ENCODE measurements around the gene STAP1.
"Not testable (repeated sequence)": the region's sequence is repeated elsewhere in the genome, so short reads cannot be mapped to it uniquely, and the experiment has no call there.

Gene STAP1

DNA sequence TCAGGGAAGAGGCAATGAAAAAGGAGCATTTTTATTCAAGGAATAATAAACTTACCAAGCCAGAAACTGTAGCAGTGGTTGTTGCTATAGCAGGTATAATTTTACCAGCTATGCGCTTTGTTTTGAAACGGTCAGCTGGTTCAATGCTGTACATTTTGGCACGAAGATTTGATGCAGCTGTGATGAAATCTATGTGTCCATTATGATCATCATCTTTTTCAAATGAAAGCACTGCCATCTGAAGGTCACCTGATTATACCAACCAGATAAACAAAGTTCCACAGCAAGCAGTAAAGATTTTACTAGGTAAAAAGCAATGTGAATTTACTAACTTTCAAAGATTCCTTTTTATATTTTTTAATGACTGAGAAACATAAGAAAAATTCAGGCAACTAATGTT lies 66.4 kb downstream of the STAP1 start:
- no peak for DNase-seq (ENCODE audit: low read depth in 2 of 2)

DNA sequence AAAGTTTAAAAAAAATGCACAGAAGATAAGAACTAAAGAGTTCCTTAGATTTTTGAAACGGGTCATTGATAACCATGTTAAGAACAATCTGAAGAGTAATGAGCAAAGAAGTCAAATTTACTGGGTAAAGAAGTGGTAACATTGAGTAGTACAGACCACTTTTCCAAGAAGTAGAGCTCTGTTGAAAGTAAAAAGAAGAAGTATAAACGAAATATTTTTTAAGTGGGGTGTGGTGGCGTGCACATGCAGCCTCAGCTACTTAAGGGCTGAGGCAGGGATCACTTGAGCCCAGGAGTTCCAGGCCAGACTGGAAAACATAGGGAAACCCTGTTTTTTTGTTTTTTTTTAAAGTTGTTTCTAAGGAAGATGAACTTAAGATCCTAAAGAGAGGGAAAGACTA lies 74.0 kb downstream of the STAP1 start:
- DNase-seq (ENCODE audit: low read depth in 2 of 2): no peak

DNA sequence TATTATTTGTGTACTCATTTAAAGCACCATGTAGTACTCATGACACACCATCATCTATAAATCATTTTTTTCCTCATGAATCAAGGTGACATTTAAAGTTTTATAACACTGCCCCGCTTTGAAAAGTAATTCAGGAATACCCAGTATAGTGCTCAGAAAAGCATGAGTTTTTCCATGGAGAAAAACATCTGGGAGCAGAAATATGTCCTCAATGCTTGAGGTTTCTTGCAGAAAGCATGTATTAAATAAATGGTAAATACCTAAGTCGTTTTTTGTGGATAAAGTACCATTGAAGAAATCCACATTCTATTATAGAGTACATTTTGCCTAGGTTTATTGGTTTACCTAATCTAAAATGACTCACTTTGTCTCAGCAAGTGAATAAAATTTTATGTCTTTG lies 76.2 kb downstream of the STAP1 start:
- no peak for DNase-seq (ENCODE audit: low read depth in 2 of 2)

DNA sequence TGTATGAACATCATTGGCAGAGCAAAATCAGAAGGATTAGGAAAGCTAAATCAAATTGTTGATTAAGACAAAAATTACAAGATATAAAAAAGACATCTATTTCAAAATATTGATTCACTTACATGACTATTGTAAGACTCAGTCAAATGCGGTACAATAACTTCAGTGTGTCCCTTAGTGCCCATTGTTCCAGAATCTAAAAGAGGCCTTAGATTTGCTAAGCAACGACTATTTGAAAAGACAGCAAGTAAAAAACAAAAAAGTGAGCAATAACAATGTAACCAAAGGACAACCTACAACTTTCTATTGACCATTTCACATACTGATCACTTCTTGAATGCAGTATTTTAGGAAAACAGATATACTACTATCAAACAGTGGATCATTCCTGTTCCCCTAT lies 76.8 kb downstream of the STAP1 start:
- DNase-seq (ENCODE audit: low read depth in 2 of 2): no peak

DNA sequence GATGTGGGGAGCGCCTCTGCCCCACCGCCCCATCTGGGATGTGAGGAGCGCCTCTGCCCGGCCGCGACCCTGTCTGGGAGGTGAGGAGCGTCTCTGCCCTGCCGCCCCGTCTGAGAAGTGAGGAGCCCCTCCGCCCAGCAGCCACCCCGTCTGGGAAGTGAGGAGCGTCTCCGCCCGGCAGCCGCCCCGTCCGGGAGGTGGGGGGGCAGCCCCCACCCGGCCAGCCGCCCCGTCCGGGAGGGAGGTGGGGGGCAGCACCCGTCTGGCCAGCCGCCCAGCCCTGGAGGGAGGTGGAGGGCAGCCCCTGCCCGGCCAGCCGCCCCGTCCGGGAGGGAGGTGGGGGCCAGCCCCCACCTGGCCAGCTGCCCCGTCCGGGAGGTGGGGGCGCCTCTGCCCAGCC lies 78.5 kb downstream of the STAP1 start:
- not testable (repeated sequence) for DNase-seq (ENCODE audit: low read depth in 2 of 2)

DNA sequence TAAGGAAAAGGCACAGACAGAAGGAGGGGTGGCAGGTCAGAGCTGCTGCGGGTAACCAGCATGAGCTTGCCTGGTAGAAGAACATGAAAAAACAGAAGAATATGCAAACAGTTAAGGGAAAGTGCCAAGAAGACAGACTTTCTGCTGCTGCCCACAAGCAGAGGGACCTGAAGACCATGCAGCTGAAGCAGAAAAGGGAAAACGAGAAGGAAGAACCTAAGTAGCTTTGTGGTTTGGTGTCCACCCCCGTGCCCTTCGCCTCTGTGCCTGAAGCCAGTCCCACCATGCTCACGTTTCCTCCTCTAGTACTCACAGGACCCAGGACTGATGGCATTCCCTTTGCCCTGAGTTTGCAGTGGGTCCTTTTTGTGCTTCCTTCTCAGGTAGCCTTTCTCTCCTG lies 79.6 kb downstream of the STAP1 start:
- no peak for DNase-seq (ENCODE audit: low read depth in 2 of 2)

DNA sequence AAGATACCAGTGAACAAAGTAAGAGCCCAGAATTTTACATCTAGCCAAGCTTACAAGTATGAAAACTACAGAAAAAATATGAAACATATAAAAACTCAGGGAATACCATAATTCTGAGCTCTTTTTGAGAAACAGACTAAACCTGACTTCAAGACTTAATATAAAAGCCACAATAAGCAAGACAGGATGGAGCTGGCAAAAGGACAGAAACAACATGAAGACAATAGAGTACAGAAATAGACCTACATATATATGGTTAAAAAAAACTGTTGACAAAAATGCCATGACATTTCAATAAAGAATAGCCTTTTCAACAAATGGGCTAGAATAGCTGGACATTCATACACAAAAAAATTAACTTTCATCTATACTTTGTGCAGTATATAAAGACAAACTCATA lies 93.0 kb downstream of the STAP1 start:
- DNase-seq (ENCODE audit: low read depth in 2 of 2): no peak
